Endothelial cell of hepatic sinusoid (primary cell): ENCODE measurements around the gene DNAJC1.
"Not testable (repeated sequence)": the region's sequence is repeated elsewhere in the genome, so short reads cannot be mapped to it uniquely, and the experiment has no call there.

ENCODE experiments used
- in situ Hi-C: cut with HindIII; loops from 2 replicates; pipeline ENCODE4 v1.10.0; 2017; ENCODE audit warnings: low sequenced_read_pairs

The DNAJC1 gene

DNA sequence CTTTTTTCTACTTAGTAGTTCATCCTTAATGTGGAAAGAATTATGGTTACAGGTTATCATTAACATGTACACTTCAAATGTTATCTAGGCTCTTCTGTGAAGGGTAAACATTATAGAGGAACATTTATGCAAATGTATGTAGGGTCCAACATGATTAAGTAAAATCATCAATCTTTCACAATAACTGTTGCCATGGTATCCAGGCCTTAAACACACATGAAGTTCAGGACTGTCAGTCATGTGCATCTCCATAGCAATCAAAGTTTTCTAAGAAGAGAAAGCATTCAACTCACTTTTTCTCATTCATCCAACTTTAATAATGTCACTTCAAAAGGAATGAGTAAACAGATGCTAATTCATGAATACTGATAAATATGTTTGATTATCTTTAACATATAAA is 83.6 kb downstream of the DNAJC1 start:
- in situ Hi-C loops, result loop anchor here (5.0 kb wide), 1 partner anchor 43 kb away; no protein-coding TSS in a partner anchor

GRCh38 chr10:21919117-21919516 is 84.4 kb downstream of the DNAJC1 start:
- in situ Hi-C loops, result no loop called here

DNA sequence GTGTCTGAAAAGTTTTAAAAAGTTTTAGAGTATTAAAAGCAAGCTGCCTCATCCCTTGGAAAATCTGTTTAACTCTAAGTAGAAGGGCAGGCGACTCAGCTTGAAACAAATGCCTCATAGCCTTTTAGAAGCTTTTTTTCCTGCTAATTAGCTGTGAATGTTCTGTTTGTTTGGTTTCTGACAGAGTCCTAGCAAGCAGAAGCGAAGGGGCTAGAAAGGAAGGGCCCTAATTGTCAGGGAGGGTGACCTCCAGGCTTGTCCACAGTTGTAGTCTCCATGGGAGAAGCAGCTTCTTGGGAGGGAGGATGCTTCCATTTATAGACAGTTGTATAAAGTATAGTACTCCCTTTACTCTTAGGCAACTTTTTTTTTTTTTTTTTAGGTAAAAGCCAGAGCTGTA is 90.9 kb downstream of the DNAJC1 start:
- in situ Hi-C loops, result no loop called here

- in situ Hi-C loops, result no loop called here
These were observed 92.7 kb downstream of the DNAJC1 start for GRCh38 chr10:21910798-21911197.

- in situ Hi-C loops, result loop anchor here (5.0 kb wide), 1 partner anchor 90 kb away; no protein-coding TSS in a partner anchor
These were observed 96.1 kb downstream of the DNAJC1 start for GRCh38 chr10:21907436-21907835.

GRCh38 chr10:21904930-21905329 is 98.6 kb downstream of the DNAJC1 start:
- in situ Hi-C loops, result loop anchor here (5.0 kb wide), 1 partner anchor 88 kb away; no protein-coding TSS in a partner anchor

- in situ Hi-C loops, result no loop called here
These were observed 103.8 kb downstream of the DNAJC1 start for GRCh38 chr10:21899736-21900135.

DNA sequence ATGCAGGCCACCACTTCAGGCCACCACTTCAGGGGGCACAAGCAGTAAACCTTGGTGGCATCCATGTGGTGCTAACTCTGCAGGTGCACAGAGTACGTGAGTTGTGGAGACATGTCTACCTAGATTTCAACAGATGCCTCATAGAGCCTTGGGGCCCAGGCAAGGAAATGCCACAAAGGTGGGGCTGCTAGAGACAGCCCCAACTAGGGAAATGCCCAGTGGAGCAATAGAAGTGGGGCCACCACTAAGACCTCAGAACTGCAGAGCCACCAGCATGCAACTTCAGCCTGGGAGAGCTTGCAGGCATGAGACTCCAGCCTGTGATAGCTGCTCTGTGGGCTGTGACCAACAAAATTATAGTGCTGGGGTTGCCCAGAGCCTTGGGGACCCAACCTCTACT is 107.6 kb downstream of the DNAJC1 start:
- in situ Hi-C loops, result no loop called here

- in situ Hi-C loops, result no loop called here
These were observed 108.7 kb downstream of the DNAJC1 start for GRCh38 chr10:21894648-21895342.

DNA sequence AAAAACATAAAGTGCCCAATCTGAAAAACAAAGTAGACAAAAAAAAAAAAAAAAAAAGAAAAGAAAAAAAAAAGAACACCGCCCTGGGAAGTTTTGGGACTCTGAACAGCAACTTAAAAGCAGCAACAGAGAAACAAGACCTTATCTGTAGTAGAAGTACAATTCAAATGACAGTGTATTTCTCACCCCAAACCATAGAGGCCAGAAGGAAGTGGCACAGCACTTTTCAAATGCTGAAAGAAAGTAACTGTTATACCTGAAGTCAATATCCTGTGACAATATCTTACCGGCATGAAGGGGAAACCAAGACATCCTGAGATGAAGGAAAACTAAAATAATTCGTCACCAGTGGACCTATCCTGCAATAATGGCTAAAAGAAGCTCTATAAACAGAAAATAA is 112.1 kb downstream of the DNAJC1 start:
- in situ Hi-C loops, result no loop called here

GRCh38 chr10:21889477-21890275 is 113.9 kb downstream of the DNAJC1 start:
- in situ Hi-C loops, result no loop called here

GRCh38 chr10:21888959-21889358 is 114.6 kb downstream of the DNAJC1 start:
- in situ Hi-C loops, result no loop called here

DNA sequence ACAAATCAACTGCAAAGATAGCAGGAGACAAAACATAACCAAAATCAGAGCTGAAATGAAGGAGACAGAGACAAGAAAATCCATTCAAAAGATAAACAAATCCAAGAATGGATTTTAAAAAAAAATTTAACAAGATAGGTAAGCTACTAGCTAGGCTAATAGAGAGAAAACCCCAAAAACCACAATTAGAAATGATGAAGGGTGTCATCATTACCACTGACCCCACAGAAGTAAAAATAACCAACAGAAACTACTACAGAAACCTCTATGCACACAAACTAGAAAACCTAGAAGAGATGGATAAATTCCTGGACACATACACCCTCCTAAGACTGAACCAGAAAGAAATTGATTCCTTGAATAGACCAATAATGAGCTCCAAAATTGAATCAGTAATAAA is 117.6 kb downstream of the DNAJC1 start:
- in situ Hi-C loops, result no loop called here

GRCh38 chr10:21873198-21873597 is 130.3 kb downstream of the DNAJC1 start:
- in situ Hi-C loops, result no loop called here

DNA sequence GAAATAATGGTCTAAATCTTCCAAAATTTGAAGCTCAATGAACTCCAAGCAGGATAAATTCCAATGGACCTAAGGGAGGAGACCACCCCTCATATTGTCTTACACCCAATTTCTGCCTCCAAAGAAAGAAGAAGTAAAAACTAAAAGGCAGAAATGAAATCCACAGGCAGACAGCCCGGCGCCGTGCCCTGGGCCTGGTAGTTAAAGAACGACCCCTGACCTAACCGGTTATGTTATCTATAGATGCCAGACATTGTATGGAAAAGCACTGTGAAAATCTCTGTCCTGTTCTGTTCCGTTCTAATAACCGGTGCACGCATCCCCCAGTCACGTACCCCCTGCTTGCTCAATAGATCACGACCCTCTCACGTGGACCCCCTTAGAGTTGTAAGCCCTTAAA is 130.8 kb downstream of the DNAJC1 start:
- in situ Hi-C loops, result not testable (repeated sequence)

DNA sequence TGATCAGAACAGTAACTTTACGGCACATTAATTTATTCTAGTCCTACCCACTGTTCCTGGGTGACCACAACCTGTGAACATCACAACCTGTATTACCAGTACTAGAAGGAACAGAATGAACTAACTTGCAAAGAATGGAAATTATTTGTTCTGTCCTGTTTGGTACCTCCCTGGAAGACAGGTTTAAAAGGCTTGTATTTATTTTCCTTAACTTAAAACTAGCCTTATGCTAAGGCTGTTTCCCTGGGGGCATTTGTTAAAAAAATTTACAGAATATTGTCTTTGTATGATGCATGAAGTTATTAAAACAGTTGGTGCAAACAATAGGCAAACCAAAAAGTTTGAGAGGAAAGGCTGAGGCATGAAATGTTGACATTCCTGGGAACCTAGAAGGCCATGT is 132.7 kb downstream of the DNAJC1 start:
- in situ Hi-C loops, result no loop called here

GRCh38 chr10:21869087-21869486 is 134.4 kb downstream of the DNAJC1 start:
- in situ Hi-C loops, result not testable (repeated sequence)

DNA sequence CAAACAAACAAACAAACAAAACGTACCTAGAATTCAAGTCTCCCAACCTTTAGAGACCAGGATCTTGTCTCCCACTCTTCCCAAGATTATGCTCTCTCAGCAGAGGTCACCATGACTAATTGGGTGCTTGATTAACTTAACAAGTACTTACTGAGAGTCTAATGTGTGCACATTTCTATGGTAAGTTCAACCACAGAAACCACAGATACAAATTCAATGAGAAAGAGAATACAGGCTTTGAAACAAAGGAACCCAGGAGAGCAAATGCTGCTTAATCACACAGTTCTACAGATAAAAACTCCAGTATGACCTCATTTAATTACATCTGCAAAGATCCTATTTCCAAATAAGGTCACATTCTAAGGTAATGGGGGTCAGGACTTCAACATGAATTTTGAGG is 142.8 kb downstream of the DNAJC1 start:
- in situ Hi-C loops, result no loop called here

DNA sequence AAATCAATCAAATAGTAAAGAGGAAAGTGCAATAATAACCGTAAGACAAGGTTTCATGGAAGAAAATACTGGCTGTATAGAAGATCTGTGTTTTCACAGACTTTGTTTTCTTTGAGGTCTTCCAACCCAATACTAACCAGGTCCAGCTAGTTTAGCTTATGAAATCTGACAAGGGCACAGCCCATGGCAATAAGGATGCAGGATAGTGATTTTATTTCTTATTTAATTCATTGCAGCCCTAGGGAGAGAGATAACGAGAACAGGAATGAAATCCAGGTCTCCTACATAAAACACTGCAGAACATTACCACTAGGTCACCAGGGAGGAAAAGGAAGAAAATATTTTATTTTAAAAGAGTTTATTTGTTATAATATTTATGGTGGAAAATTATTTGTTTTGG is 145.1 kb downstream of the DNAJC1 start:
- in situ Hi-C loops, result no loop called here

- in situ Hi-C loops, result no loop called here
These were observed 153.9 kb downstream of the DNAJC1 start for GRCh38 chr10:21849607-21850006.

GRCh38 chr10:21843645-21844044 is 159.9 kb downstream of the DNAJC1 start:
- in situ Hi-C loops, result no loop called here

- in situ Hi-C loops, result not testable (repeated sequence)
These were observed 162.3 kb downstream of the DNAJC1 start for GRCh38 chr10:21841273-21841672.
